Bronchial epithelial cell (primary cell): Measurements from ENCODE around the gene PKDREJ. TPM values are rescaled to one million over a fixed set of nuclear protein-coding genes. Genes with fewer than 3 reads are reported as not detected.

Source experiments
- DNase-seq: peaks from one replicate; pipeline ENCODE4 v3.0.0-alpha.2; 2010; ENCODE audit warnings: low read depth
- FAIRE-seq: peaks from 2 replicates; lab custom pipeline; 2011; peaks lifted over from hg19 to GRCh38; lab: Jason Lieb, UNC
- H3K27me3 ChIP-seq: 2 replicates; pipeline ENCODE4 v1.5.1; 2011; ENCODE audit warnings: low read length; ENCODE audit not compliant: control insufficient read depth, insufficient read depth
- H3K36me3 ChIP-seq: 2 replicates; pipeline ENCODE4 v1.5.1; 2011; ENCODE audit warnings: low read length; ENCODE audit not compliant: control insufficient read depth, insufficient read depth
- H3K4me3 ChIP-seq: 2 replicates; pipeline ENCODE4 v1.5.1; 2011; ENCODE audit warnings: mild to moderate bottlenecking, low read depth, low read length, control low read depth
- CTCF ChIP-seq: IDR thresholded peaks from 2 replicates; pipeline ENCODE4 v1.5.1; 2011; ENCODE audit warnings: mild to moderate bottlenecking, moderate library complexity, low read length, control low read depth, inconsistent platforms; ENCODE audit not compliant: insufficient read depth, severe bottlenecking
- total RNA-seq: library from RNA; depleted of rRNA; stranded (reverse); fragments of >200 nt; gene quantifications from 2 replicates; pipeline ENCODE4 v1.2.1, GENCODE V29; 2014

The PKDREJ gene
- total RNA-seq, 1 donor from 2014 or later = not detected

- no peak for TF ChIP-seq CTCF
- Histone ChIP-seq H3K4me3 (no peak overlapping the region), H3K36me3 (peaks cover 1% of the 10 kb centered on the region), H3K27me3 (no peaks in the 10 kb centered on the region)
- peak; percentile 22 for DNase-seq
- no peak for FAIRE-seq
Observed at GRCh38 chr22:46303347-46303965, 40.3 kb upstream of the PKDREJ start.

GRCh38 chr22:46300491-46300890, 37.3 kb upstream of the PKDREJ start:
- no peaks in the 10 kb centered on the region for H3K36me3 ChIP-seq
- FAIRE-seq (no peak), DNase-seq (no peak)
- TF ChIP-seq CTCF = no peak
- H3K27me3 ChIP-seq = no peaks in the 10 kb centered on the region
- no peak overlapping the region for H3K4me3 ChIP-seq

DNA sequence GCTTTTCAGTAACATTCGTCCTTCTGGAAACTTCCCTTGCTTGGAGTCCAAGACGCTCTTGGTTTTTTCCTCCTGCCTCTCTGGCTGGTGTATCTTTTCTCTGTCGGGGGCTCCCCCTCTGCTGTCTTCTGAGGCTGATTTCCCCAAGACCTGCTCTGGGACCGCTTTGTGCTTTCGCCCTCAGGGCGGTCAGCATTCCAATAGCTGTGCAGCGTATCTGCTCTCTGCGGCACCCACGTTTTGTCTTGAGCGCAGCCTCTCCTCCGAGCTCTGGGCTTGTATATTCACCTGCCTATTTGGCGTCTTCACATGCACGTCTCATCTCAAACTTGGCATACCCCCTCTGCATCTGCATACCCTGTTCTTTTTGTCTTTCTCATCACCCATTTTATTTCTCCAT, 36.0 kb upstream of the PKDREJ start:
- TF ChIP-seq CTCF = no peak
- Histone ChIP-seq H3K36me3 (no peaks in the 10 kb centered on the region), H3K27me3 (no peaks in the 10 kb centered on the region), H3K4me3 (no peak overlapping the region)
- DNase-seq (no peak), FAIRE-seq (no peak)

- H3K27me3 ChIP-seq = no peaks in the 10 kb centered on the region
- H3K4me3 ChIP-seq = peak overlapping the region; percentile 61
- DNase-seq (peak; percentile 23), FAIRE-seq (no peak)
- no peak for TF ChIP-seq CTCF
- H3K36me3 ChIP-seq = no peaks in the 10 kb centered on the region
Observed at GRCh38 chr22:46297151-46297812, 34.1 kb upstream of the PKDREJ start.

GRCh38 chr22:46296257-46297150, 33.4 kb upstream of the PKDREJ start, which contains the start of gene GTSE1:
GTSE1 (plus strand) TSS chr22:46296870; CDS start chr22:46297401, 531 bp downstream.
- FAIRE-seq (no peak), DNase-seq (peak; percentile 92)
- H3K27me3 ChIP-seq = no peaks in the 10 kb centered on the region
- TF ChIP-seq CTCF = peak; percentile 29
- peak within 1 kb of the TSS; percentile 61 for H3K4me3 ChIP-seq
- no peaks in the 10 kb centered on the region for H3K36me3 ChIP-seq
